CD4-positive, alpha-beta T cell treated with Interferon gamma for 1 hour (primary cell): ENCODE results near the gene TREH.

Experiments used
- DNase-seq: peaks from one replicate; pipeline ENCODE4 v3.0.0-alpha.2; 2020

TREH gene

DNA sequence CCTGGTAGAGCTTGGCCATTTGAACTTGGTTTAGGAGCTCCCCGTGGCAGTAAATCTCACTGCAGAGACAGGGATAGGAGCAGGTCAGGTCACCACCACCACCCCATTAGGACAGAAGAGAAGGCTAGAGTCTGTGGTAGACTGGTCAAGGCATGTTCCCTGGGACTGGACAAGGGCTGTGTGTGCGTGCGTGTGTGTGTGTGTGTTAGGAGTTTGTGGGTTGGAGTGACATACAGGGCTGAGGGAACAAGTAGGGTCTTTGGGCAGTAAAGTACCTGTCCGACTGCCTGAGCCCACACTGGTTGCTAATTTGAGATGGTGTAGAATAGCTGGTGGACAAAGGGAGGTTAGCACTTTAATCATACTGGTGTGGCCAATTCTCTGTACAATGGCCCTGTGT, 16.1 kb downstream of the TREH start:
- no peak for DNase-seq

- no peak for DNase-seq
Measured at GRCh38 chr11:118662401-118663271, 16.8 kb downstream of the TREH start.

GRCh38 chr11:118661425-118662301, 17.8 kb downstream of the TREH start:
- DNase-seq, result no peak

DNA sequence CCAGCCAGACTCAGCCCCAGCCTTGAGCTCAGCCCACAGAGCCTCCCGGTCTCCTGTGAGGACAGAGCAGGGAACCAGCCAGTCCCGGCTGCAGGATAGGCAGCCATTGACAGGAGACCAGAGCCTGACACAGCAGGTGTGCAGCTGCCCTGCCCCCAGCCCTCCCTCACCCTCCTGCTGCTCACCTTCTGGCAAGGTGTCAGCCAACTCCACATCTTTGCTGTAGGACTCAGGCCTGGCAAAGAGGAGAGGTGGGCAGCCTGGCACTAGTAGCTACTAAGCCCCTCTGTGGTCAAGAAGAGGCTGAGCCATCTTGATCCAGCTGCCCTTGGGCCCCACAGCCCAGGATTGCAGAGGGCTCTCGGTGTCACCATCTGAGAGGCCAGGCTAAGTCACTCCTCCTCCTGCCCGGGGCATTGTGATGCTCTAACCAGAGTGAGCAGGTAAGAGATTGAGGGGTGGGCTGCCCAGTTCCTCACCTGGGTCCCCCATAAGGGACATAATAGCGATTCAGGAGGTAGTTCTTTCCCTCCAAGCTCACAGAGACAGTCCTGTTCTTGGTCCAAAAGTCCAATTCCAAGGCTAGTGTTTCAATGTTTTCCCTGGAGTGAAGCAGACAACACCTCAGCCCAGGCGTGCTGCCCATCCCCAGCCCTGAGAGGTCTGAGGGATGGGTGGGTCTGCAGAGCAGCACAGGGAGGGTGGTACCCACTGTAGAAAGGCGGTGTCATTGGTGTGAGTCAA, 18.6 kb downstream of the TREH start:
- DNase-seq, result no peak

DNA sequence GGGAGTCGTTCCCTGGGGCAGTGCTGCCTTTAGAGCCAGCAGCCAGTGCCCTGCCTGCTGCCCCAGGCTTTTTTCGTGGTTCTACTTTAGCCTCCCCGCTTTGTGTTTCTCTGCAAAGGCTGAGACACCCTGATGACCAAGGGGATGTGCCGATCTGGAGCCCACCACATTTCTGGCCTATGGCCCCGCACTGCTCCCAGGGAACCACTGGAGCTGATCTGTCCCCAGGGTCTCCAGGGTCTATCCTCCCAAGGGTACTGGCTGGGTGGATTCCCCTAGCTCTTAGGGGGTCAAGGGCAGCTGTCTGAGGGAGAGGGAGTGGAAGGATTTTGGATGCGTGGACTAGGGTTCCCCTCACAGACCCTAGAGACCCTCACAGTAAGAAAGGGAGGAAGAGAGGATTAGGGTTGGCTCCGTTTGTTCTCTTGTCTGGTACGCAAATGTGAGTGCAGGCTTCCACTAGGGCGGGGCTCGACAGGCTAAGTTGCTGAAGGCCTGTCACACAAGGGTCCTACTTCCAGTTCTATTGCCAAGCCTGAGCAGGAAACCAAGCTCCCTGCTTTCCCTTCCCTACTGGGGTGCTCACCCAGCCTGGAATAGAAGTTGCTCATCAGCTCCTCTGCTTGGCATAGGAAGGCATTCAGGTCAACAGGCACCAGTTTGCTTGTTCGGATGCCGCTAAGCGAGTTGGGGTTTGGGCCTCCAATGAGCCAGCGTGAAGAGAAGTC, 19.3 kb downstream of the TREH start:
- no peak for DNase-seq

DNA sequence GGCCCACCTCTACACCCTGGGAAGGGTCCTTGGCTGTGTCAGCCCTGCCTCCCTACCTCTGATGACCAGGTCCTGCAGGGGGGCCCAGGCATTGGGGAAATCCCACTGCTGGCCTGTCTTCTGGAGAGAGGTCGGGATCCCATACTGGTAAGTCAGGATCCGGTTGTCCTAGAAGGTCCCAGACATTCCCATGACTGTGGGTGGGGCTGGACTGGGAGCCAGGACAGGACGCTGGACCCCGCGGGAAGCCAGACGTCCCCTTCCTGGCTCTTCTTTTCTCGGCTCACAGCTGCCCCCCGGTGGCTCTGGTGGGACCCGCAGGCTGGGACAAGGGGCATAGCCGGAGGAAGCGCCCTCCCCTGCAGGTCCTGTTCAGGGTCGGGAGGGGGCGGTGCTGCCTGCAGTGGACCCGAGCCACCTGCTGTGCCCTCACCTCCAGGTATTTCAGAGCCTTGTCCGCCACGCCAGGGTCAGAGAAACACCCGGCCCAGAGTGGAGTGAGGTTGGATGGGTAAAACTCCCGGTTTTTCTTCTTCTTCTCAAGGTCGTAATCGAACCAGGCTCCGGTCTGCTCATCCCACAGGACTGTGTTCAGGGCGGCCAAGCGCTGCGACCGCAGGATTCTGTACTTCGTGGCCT, 20.0 kb downstream of the TREH start:
- DNase-seq, result peak; percentile 81

GRCh38 chr11:118658429-118659313, 20.8 kb downstream of the TREH start:
- no peak for DNase-seq

DNA sequence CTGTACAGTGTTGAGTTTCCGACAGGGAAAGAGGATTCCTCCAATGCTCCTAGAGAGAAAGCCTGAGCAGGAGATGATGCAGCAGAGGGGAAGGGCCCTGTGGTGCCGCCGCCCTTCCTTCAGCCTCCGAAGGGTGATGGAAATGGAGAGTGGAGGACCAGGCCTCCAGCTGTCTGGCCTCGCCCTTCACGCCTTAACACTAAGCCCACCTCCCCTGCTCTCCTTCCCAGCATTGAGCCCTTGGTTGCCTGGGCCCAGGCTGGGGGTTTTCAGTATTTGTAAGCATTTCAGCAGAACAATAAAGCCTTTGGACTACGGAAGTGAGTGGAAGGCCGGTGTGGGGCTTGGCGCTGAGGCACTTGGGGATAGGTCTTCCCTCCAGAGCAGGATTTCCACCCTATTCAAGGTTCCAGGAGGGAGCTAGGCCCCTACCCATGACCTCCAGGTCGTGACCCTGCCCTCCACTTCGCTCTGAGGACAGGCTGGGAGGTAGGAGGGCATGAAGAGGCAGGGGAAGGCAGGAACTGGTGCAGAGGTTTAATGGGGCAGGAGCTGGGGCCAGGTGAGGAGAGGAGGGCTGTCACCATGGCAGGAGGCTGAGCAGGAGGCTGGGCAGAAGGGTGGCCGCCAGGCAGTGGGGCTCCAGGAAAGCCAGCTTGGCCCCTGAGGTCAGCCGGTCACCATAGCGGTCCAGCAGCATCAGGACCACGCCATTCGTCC, 21.6 kb downstream of the TREH start:
- no peak for DNase-seq

DNA sequence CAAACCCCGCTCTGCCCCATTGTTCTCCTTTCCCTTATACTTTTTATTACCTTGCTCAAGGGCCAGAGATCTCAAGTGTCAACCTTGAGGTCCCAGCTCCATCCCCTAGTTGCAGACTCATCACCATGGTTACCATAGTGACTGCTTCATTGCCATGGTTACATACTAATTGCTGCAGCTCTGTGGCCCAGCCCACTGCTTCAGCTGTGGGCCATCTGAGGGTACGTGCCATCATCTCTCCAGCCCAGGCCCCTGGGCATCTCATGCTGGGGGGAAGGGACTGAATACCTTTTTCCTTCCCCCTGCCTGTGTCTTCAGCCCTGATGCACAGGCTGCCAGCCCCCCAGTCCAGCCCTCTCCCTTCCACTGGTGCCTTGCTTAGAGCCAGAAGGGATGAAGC, 22.2 kb downstream of the TREH start:
- no peak for DNase-seq

DNA sequence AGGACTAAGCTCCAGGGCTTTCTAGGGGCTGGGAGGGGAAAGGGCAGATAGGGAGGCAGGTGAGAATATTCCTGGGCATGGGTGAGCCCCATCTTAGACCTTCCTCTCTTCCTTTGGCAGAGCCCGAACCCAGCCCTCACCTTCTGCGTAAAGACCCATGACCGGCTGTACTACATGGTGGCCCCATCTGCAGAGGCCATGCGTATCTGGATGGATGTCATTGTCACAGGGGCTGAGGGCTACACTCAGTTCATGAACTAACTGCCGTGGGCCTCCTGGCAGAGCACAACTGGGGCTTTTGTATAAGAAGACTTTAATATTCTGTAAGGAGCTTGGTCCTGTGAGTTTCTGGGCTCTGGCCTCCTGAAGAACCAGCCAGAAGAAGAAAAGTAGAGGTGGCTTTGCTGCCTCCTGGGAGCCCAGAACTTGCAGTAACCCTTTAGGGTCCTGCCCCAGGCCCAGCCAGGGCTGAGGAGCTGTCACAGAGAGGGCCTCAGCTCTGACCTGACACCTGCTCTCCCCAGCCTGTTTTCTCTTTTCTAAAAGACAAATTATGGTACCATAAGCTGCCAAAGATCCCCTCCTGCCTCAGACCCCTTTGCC, 22.8 kb downstream of the TREH start:
- no peak for DNase-seq

- no peak for DNase-seq
Measured at GRCh38 chr11:118655486-118656190, 23.8 kb downstream of the TREH start.

GRCh38 chr11:118653684-118654390, 25.6 kb downstream of the TREH start:
- no peak for DNase-seq

DNA sequence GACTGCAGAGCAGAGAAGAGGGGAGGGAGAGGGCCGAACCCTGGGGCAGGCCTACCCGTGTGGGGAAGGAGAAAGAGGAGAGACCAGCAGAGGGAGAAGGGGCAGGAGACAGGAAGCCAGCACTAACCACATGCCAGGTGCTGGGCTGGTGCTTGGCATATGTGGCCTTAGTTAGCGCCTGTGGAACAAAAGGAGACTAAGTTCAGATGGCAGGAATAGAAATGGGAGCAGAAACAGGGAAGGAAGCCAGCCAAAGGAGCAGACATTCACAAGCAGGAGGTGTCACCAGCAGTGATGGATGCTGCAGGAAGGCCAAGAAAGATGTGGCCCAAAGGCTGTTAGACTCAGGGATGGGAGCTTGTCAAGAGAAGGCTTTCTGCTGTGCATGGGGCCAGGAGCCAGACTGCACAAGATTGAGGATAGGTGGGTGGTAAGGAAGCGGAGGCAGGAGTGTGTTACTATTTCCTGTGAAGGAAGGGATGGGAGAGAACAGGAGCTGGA, 26.7 kb downstream of the TREH start:
- no peak for DNase-seq

GRCh38 chr11:118651820-118652219, 27.6 kb downstream of the TREH start:
- DNase-seq, result no peak

DNA sequence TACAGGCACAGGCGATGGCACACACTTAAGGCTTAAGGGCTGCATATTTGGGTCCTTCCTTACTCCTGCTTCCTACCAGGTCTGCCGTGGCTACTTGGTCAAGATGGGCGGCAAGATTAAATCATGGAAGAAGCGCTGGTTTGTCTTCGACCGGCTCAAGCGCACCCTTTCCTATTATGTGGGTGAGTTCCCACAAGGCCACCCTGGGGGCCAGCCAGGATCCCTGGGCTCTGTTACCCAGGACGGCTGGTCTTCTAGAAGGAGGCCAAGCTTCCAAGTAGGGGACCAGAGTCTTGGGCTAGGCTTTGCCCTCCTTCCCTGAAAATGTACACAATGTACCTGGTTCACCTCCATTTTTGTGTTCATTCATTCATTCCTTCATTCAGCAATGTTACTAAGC, 29.1 kb downstream of the TREH start:
- no peak for DNase-seq

- DNase-seq, result no peak
Measured at GRCh38 chr11:118649941-118650340, 29.5 kb downstream of the TREH start.

DNA sequence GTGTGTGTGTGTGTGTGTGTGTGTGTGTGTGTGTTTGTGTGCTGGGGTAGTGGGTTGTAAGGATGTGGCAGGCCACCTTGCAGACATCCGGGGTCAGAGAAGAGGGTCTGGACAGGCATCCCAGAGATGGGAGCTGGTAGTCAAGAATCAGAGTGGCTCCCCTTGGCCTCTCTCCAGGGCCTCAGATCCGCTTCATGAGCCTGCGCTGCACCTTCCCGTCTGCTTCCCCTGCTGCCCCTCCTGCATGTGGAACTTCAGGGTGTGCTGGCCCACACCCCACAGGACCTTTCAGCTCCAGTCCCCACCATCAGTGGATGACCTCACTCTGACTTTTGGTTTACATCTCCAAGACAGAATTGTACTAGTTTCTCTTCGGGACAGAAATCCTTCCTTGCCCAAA, 31.2 kb downstream of the TREH start:
- DNase-seq, result no peak

- DNase-seq, result no peak
Measured at GRCh38 chr11:118646393-118646792, 33.1 kb downstream of the TREH start.
